ENCODE measurements around the gene SMYD2.

DNA sequence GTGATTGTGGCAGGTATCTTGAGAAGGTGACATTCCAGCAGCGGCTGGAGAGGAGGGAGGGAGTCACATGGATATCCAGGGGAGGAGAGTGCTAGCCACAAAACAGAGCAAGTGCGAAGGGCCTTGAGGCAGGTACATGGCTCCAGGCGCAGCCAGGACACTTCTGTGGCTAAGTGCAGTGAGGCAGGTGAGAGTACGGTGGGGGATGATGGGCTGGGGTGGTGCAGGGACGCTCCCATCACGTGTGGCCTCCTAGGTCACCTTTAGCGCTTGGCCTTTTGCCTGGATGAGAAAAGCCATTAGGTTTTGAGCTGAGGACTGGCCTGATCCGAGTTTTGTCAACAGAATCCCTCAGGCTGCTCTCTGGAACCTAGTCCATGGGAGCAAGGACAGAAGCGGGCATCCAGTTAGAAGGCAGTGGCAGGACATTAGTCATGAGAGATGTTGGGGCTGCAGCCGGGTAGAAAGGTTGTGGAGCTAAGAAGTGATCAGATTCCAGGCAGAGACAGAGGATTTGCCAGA is 31.6 kb downstream of the SMYD2 start:
- TF ChIP-seq, protein P1, sequence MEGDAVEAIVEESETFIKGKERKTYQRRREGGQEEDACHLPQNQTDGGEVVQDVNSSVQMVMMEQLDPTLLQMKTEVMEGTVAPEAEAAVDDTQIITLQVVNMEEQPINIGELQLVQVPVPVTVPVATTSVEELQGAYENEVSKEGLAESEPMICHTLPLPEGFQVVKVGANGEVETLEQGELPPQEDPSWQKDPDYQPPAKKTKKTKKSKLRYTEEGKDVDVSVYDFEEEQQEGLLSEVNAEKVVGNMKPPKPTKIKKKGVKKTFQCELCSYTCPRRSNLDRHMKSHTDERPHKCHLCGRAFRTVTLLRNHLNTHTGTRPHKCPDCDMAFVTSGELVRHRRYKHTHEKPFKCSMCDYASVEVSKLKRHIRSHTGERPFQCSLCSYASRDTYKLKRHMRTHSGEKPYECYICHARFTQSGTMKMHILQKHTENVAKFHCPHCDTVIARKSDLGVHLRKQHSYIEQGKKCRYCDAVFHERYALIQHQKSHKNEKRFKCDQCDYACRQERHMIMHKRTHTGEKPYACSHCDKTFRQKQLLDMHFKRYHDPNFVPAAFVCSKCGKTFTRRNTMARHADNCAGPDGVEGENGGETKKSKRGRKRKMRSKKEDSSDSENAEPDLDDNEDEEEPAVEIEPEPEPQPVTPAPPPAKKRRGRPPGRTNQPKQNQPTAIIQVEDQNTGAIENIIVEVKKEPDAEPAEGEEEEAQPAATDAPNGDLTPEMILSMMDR (IDR thresholded peaks at IDR 0.05): no peak
- TF ChIP-seq POLR2A (IDR thresholded peaks at IDR 0.05): no peak
- no peak for TF ChIP-seq EP300 (IDR thresholded peaks at IDR 0.05)
